ENCODE data around the gene ALDH1A2.

- TF ChIP-seq POLR2A (IDR thresholded peaks at IDR 0.05), result no peak
- TF ChIP-seq, protein P1, sequence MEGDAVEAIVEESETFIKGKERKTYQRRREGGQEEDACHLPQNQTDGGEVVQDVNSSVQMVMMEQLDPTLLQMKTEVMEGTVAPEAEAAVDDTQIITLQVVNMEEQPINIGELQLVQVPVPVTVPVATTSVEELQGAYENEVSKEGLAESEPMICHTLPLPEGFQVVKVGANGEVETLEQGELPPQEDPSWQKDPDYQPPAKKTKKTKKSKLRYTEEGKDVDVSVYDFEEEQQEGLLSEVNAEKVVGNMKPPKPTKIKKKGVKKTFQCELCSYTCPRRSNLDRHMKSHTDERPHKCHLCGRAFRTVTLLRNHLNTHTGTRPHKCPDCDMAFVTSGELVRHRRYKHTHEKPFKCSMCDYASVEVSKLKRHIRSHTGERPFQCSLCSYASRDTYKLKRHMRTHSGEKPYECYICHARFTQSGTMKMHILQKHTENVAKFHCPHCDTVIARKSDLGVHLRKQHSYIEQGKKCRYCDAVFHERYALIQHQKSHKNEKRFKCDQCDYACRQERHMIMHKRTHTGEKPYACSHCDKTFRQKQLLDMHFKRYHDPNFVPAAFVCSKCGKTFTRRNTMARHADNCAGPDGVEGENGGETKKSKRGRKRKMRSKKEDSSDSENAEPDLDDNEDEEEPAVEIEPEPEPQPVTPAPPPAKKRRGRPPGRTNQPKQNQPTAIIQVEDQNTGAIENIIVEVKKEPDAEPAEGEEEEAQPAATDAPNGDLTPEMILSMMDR (IDR thresholded peaks at IDR 0.05), result peak in 4 of 5 experiments; percentile 37 to 61 (median 48)
- no peak for TF ChIP-seq EP300 (IDR thresholded peaks at IDR 0.05)
Measured at GRCh38 chr15:58043192-58043903, 22.2 kb downstream of the ALDH1A2 start.

Data from tibial nerve (tissue), 4 donors.